ENCODE results near the gene HECTD4.
"Not testable (repeated sequence)": the region's sequence is repeated elsewhere in the genome, so short reads cannot be mapped to it uniquely, and the experiment has no call there.

Gene HECTD4

DNA sequence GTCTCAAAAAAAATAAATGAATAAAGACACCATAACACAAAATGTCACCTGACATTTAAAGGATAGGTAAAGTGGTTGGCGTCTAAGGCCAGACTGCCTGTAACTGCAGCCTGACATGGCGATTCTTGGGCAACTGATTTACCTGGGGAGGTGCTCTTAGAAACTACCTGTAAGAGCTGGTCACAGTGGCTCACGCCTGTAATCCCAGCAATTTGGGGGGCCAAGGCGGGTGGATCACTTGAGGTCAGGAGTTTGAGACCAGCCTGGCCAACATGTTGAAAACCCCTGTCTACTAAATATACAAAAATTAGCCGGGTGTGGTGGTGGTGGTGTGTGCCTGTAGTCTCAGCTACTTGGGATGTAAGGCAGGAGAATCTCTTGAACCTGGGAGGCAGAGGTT, 18.8 kb upstream of the HECTD4 start:
- no peak for DNase-seq (ENCODE audit: low read depth)
- Histone ChIP-seq H3K36me3 (ENCODE audit: control insufficient read depth, insufficient read depth, low read length, severe bottlenecking) (peaks cover 21% of the 10 kb centered on the region), H3K4me3 (ENCODE audit: low read length) (no peak overlapping the region), H3K4me1 (ENCODE audit: control insufficient read depth, insufficient read depth, low read length) (peaks cover under 1% of the 10 kb centered on the region), H3K9ac (ENCODE audit: low read length) (no peak overlapping the region), H3K9me3 (ENCODE audit: control insufficient read depth, low read length) (no peaks in the 10 kb centered on the region), H3K27me3 (replicated peaks; ENCODE audit: control insufficient read depth, insufficient read depth, low read length) (no peaks in the 10 kb centered on the region)

DNA sequence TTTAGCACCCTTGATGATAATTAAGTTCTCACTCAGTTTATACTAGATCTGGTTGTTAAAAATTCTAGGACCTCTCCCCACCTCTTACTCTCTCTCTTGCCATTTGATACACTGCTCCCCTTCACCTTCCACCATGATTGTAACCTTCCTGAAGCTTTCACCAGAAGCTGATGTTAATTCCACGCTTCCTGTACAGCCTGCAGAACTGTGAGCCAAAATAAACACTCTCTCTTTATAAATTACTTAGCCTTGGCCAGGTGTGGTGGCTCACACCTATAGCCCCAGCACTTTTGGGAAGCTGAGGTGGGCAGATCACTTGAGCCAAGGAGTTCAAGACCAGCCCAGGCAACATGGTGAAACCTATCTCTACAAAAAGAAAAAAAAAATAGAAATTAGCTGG, 11.1 kb upstream of the HECTD4 start:
- H3K9me3 ChIP-seq (ENCODE audit: control insufficient read depth, low read length): no peaks in the 10 kb centered on the region
- no peak for DNase-seq (ENCODE audit: low read depth)
- no peak overlapping the region for H3K4me3 ChIP-seq (ENCODE audit: low read length)
- no peaks in the 10 kb centered on the region for H3K4me1 ChIP-seq (ENCODE audit: control insufficient read depth, insufficient read depth, low read length)
- no peaks in the 10 kb centered on the region for H3K27me3 ChIP-seq (replicated peaks; ENCODE audit: control insufficient read depth, insufficient read depth, low read length)
- H3K36me3 ChIP-seq (ENCODE audit: control insufficient read depth, insufficient read depth, low read length, severe bottlenecking): no peaks in the 10 kb centered on the region
- H3K9ac ChIP-seq (ENCODE audit: low read length): no peak overlapping the region

DNA sequence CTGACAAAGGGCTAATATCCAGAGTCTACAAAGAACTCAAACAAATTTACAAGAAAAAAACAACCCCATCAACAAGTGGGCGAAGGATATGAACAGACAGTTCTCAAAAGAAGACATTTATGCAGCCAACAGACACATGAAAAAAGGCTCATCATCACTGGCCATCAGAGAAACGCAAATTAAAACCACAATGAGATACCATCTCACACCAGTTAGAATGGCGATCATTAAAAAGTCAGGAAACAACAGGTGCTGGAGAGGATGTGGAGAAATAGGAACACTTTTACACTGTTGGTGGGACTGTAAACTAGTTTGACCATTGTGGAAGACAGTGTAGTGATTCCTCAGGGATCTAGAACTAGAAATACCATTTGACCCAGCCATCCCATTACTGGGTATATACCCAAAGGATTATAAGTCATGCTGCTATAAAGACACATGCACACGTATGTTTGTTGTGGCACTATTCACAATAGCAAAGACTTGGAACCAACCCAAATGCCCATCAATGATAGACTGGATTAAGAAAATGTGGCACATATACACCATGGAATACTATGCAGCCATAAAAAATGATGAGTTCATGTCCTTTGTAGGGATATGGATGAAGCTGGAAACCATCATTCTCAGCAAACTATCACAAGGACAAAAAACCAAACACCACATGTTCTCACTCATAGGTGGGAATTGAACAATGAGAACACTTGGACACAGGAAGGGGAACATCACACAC, 7.9 kb upstream of the HECTD4 start:
- not testable (repeated sequence) for H3K9ac ChIP-seq (ENCODE audit: low read length); H3K4me1 ChIP-seq (ENCODE audit: control insufficient read depth, insufficient read depth, low read length); H3K27me3 ChIP-seq (replicated peaks; ENCODE audit: control insufficient read depth, insufficient read depth, low read length); DNase-seq (ENCODE audit: low read depth); H3K9me3 ChIP-seq (ENCODE audit: control insufficient read depth, low read length); H3K36me3 ChIP-seq (ENCODE audit: control insufficient read depth, insufficient read depth, low read length, severe bottlenecking); H3K4me3 ChIP-seq (ENCODE audit: low read length)

DNA sequence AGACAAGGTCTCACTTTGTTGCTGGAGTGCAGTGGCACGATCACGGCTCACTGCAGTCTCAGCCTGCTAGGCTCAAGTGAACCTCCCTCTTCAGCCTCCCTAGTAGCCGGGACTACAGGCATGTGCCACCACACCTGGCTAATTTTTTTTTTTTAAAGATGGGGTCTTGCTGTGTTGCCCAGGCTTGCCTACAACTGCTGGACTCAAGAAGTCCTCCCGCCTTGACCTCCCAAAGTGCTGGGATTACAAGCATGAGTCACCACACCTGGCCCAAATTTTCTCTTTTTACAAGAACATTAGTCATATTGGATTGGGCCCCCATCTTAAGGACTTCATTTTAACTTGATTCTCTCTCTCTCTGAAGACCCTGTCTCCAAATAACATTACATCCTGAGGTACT, 7.0 kb upstream of the HECTD4 start:
- Histone ChIP-seq H3K9ac (ENCODE audit: low read length) (no peak overlapping the region), H3K27me3 (replicated peaks; ENCODE audit: control insufficient read depth, insufficient read depth, low read length) (no peaks in the 10 kb centered on the region)

DNA sequence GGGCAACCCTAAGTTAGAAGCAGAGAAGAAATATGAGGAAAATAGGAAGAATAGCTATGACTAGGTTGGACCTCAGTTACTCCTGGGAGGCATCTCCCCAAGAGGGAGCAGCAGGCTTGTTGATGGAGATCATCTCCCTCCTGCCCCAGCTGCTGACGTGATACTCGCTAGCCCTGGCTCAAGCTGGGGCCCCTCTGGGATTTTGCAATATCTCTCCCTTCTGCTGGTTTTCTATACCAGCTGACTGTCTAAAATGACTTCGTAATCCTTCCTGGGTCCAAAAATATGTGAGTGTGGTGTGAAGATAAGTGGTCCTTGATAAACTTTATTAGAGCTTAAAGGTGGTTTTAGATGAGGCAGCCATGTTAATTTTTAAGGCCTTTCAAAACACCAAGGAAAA, 4.5 kb upstream of the HECTD4 start:
- no peaks in the 10 kb centered on the region for H3K27me3 ChIP-seq (replicated peaks; ENCODE audit: control insufficient read depth, insufficient read depth, low read length)
- no peaks in the 10 kb centered on the region for H3K9me3 ChIP-seq (ENCODE audit: control insufficient read depth, low read length)
- peaks cover 12% of the 10 kb centered on the region for H3K4me1 ChIP-seq (ENCODE audit: control insufficient read depth, insufficient read depth, low read length)
- H3K4me3 ChIP-seq (ENCODE audit: low read length): no peak overlapping the region
- peak; percentile 61 for DNase-seq (ENCODE audit: low read depth)
- peak overlapping the region; percentile 35 for H3K9ac ChIP-seq (ENCODE audit: low read length)
- no peaks in the 10 kb centered on the region for H3K36me3 ChIP-seq (ENCODE audit: control insufficient read depth, insufficient read depth, low read length, severe bottlenecking)

More for the DNA sequence above, 7.0 kb upstream of the HECTD4 start:
- H3K9me3 ChIP-seq (ENCODE audit: control insufficient read depth, low read length): no peaks in the 10 kb centered on the region
- H3K4me3 ChIP-seq (ENCODE audit: low read length): no peak overlapping the region
- H3K4me1 ChIP-seq (ENCODE audit: control insufficient read depth, insufficient read depth, low read length): peaks cover 8% of the 10 kb centered on the region
- DNase-seq (ENCODE audit: low read depth): no peak
- no peaks in the 10 kb centered on the region for H3K36me3 ChIP-seq (ENCODE audit: control insufficient read depth, insufficient read depth, low read length, severe bottlenecking)

DNA sequence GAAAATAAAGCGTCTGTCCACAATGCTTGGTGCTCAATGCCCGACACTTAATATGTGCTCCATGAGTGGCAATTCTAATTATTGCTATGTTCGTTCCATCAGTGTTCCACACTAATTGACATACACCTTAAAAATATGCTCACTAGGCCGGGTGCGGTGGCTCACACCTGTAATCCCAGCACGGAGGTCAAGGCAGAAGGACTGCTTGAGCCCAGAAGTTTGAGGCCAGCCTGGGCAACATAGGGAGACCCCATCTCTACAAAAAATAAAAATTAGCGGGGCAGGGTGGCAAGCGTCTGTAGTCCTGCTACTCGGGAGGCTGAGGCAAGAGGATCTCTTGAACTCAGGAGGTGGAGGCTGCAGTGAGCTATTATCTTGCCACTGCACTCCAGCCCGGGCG, 635 bp upstream of the HECTD4 start:
- DNase-seq (ENCODE audit: low read depth): no peak
- Histone ChIP-seq H3K4me3 (ENCODE audit: low read length) (peak overlapping the region; percentile 91), H3K27me3 (replicated peaks; ENCODE audit: control insufficient read depth, insufficient read depth, low read length) (no peaks in the 10 kb centered on the region), H3K9me3 (ENCODE audit: control insufficient read depth, low read length) (no peaks in the 10 kb centered on the region), H3K9ac (ENCODE audit: low read length) (peak overlapping the region; percentile 88), H3K4me1 (ENCODE audit: control insufficient read depth, insufficient read depth, low read length) (peaks cover 22% of the 10 kb centered on the region), H3K36me3 (ENCODE audit: control insufficient read depth, insufficient read depth, low read length, severe bottlenecking) (no peaks in the 10 kb centered on the region)

DNA sequence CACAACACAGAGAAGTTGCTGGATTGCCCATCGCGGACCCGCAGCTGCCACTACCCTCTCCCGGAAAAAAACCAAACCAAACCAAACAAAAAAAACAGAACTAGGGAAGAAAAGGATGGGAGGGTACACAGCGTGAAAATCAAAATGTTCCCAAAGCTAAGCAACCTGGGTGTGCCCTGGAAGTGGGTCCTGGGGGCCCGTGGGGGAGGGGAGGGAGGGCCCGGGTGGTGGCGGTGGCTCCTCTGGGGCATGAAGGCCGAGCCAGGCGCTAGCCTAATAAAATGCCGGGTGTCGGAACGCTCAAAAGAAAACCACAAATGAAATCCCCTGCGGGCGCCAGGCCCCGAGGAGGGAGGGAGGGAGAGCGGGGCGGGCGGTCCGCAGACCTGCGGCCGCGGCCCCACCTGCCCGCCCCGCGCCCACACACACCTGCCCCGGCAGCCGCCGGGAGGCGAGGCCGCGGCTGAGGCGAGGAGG, 787 bp downstream of the HECTD4 start:
- DNase-seq (ENCODE audit: low read depth): peak; percentile 47
- Histone ChIP-seq H3K9ac (ENCODE audit: low read length) (peak overlapping the region; percentile 88), H3K36me3 (ENCODE audit: control insufficient read depth, insufficient read depth, low read length, severe bottlenecking) (no peaks in the 10 kb centered on the region), H3K4me1 (ENCODE audit: control insufficient read depth, insufficient read depth, low read length) (peaks cover 14% of the 10 kb centered on the region), H3K27me3 (replicated peaks; ENCODE audit: control insufficient read depth, insufficient read depth, low read length) (no peaks in the 10 kb centered on the region), H3K9me3 (ENCODE audit: control insufficient read depth, low read length) (no peaks in the 10 kb centered on the region), H3K4me3 (ENCODE audit: low read length) (peak overlapping the region; percentile 91)

DNA sequence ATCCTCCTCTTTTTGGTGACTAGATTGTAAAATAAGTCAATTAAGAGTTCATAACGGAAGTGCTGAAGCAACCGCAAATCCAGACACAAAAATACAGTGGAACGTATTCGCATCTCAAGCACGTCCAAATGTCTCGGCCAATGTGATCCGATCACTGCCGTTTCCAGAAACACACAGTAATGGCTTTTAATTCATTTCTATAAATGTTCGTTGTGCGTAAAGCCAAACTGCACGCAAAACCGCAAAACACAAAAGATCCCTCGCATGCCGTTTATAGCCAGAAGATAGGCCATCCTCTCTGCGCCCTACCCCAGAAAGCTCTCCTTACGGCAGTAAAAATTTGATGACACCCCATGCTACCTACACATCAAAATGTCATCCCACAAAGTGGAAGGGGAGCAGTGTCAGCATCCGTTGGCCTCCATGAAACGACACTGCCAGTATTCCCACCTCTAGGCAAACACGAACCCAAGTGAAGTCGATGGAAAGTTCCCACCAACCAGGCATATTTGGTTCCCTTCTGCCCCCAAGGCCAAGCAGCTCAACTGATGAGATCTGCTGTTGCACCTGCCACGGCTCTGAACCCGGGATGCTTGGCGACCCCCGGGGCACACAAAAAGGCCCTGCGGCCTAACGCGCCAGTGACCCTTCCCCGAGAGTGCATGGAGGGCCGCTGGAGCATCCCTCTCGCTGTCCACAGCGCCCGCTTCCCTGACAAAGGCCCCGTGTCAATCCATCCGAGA, 1.4 kb downstream of the HECTD4 start:
- peak; percentile 38 for DNase-seq (ENCODE audit: low read depth)
- Histone ChIP-seq H3K4me3 (ENCODE audit: low read length) (peak overlapping the region; percentile 91), H3K36me3 (ENCODE audit: control insufficient read depth, insufficient read depth, low read length, severe bottlenecking) (no peaks in the 10 kb centered on the region), H3K4me1 (ENCODE audit: control insufficient read depth, insufficient read depth, low read length) (peaks cover 14% of the 10 kb centered on the region), H3K27me3 (replicated peaks; ENCODE audit: control insufficient read depth, insufficient read depth, low read length) (no peaks in the 10 kb centered on the region), H3K9me3 (ENCODE audit: control insufficient read depth, low read length) (no peaks in the 10 kb centered on the region), H3K9ac (ENCODE audit: low read length) (peak overlapping the region; percentile 88)

DNA sequence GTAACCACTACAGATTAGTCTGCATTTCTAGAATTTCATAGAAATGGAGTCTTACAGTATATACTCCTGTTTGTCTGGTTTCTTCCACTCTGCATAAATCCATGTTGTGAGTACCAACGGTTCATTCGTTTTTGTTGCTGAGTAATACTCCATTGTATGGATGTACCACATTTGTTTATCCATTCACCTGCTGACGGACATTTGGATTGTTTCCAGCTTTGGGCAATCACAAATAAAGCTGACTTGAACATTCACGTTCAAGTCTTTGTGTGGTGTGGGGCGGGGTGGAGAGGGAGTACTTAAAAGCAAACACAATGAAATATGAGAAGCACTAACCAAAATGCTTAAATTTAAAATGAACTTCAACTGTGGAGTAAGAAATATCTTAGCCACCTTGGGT, 7.1 kb downstream of the HECTD4 start:
- Histone ChIP-seq H3K36me3 (ENCODE audit: control insufficient read depth, insufficient read depth, low read length, severe bottlenecking) (no peaks in the 10 kb centered on the region), H3K9ac (ENCODE audit: low read length) (no peak overlapping the region), H3K9me3 (ENCODE audit: control insufficient read depth, low read length) (no peaks in the 10 kb centered on the region), H3K4me1 (ENCODE audit: control insufficient read depth, insufficient read depth, low read length) (peaks cover 3% of the 10 kb centered on the region), H3K27me3 (replicated peaks; ENCODE audit: control insufficient read depth, insufficient read depth, low read length) (no peaks in the 10 kb centered on the region), H3K4me3 (ENCODE audit: low read length) (no peak overlapping the region)
- DNase-seq (ENCODE audit: low read depth): no peak

DNA sequence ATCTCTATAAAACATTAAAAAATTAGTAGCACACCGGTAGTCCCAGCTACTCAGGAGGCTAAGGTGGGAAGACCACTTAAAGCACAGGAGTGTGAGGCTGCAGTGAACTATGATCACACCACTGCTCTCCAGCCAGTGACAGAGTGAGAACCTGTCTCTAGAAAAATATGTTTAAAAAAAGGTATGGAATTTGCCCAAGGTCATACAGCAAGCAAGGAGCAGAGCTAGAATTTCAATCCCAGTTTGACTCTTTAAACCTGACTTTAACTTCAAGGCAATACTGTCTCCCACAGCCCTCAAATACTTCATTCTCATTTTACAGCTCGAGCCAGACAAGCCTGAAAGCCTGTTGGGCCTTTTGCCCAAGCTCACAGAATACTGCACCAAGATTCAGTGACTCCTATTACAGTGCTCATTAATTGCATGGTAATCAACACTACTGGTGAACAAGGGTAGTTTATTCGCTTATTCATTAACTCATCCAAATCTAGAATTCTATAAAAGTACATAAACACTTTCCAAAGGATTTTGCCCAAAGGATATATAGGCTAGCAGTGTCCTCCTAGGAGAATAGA, 8.0 kb downstream of the HECTD4 start:
- no peak overlapping the region for H3K4me3 ChIP-seq (ENCODE audit: low read length)
- no peak overlapping the region for H3K9ac ChIP-seq (ENCODE audit: low read length)
- peaks cover 7% of the 10 kb centered on the region for H3K4me1 ChIP-seq (ENCODE audit: control insufficient read depth, insufficient read depth, low read length)
- no peak for DNase-seq (ENCODE audit: low read depth)
- H3K36me3 ChIP-seq (ENCODE audit: control insufficient read depth, insufficient read depth, low read length, severe bottlenecking): no peaks in the 10 kb centered on the region
- H3K9me3 ChIP-seq (ENCODE audit: control insufficient read depth, low read length): no peaks in the 10 kb centered on the region
- H3K27me3 ChIP-seq (replicated peaks; ENCODE audit: control insufficient read depth, insufficient read depth, low read length): no peaks in the 10 kb centered on the region

DNA sequence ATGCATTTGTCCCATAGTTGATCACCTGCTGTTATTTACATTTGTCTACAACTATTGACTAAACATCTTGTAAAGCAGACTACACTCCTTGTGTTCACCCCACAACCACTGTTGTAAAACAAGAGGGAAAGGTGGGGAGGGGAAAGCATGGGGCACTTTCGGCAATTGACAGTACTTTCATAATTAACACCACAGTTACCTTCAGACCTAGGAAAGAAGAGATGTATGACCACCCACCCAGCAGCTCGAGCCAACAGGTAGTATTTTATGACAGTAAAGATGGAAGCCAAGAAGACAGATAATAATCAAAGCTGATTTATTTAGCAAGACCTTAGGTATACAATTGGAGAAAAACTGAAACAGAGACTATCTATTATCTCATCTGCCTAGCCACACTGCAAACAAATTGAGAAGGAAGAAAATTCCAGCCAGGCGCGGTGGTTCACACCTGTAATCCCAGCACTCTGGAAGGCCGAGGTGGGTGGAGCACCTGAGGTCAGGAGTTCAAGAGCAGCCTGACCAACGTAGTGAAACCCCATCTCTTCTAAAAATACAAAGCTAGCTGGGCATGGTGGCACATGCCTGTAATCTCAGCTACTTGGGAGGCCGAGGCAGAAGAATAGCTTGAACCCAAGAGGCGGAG, 11.2 kb downstream of the HECTD4 start:
- no peak overlapping the region for H3K9ac ChIP-seq (ENCODE audit: low read length)
- H3K4me3 ChIP-seq (ENCODE audit: low read length): no peak overlapping the region
- H3K9me3 ChIP-seq (ENCODE audit: control insufficient read depth, low read length): no peaks in the 10 kb centered on the region
- peaks cover 7% of the 10 kb centered on the region for H3K4me1 ChIP-seq (ENCODE audit: control insufficient read depth, insufficient read depth, low read length)
- no peak for DNase-seq (ENCODE audit: low read depth)
- H3K27me3 ChIP-seq (replicated peaks; ENCODE audit: control insufficient read depth, insufficient read depth, low read length): no peaks in the 10 kb centered on the region
- no peaks in the 10 kb centered on the region for H3K36me3 ChIP-seq (ENCODE audit: control insufficient read depth, insufficient read depth, low read length, severe bottlenecking)

All from adipocyte (in vitro differentiated cells).